Melanocyte of skin (primary cell): ENCODE measurements around the gene CCDC7. TPM values are rescaled to one million over a fixed set of nuclear protein-coding genes. Genes with fewer than 3 reads are reported as not detected.

ENCODE experiments used
- total RNA-seq, 2 donors: library from RNA; depleted of rRNA; stranded (reverse); fragments of >200 nt; gene quantifications; 2 replicates each; pipeline ENCODE4 v1.2.3, GENCODE V29; 2012

Gene CCDC7
- total RNA-seq: 1 to 10 TPM; 4.7 to 5.5 TPM

DNA sequence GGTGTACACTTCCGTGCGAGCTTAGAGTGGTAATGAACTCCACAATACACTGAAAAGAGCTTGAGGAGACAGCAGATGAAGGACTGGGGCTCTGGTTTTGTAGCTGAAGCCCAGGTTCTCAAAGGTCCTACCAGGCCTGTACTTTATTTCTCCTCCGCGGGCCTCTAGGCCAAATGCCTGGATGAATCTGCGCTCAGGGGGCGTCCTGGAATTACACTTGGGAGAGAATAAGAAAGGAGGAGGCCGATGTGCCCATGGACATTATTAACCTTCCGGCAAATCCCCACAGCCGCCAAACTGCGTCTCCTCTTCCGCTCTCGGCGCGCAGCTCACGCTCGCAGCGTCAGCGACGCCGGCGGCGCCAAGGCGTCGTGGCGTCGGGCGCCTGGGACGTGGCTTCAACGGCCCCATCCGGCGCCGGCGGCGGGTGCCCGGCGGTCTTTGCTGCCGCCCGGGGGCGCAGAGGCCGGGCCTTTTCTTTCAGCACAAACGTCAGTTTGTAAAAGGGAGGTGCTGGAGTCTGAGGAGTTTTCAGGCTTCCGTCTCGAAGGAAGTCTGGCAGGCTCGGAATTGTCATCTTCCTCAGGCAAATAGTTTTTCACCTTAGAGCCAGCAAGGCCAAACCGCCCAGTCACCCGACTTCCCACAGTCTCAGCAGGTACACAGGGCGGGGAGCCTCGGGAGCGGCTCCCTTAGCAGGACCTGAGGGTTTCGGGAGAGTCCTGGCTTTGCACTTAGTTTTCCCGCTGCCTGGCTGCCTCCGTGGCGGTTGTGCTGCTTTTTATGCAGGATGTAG, at the start of gene CCDC7:
CCDC7 (plus strand) TSS at position 401 of the 796 bp plus-strand sequence. CDS start 5,503 bp downstream, outside the sequence.

Other genes with a start within 250 kb of the CCDC7 start
- gene EPC1, start 99.0 kb upstream of the CCDC7 start, total RNA-seq: 10 to 100 TPM; 17.0 to 17.6 TPM